ENCODE measurements around the gene DHX57. TPM values are rescaled to one million over a fixed set of nuclear protein-coding genes. Genes with fewer than 3 reads are reported as not detected.

Gene DHX57
- 21.3 and 27.0 TPM in 2 replicates for total RNA-seq

GRCh38 chr2:38875576-38876367, at the start of gene DHX57, which contains the start of gene MORN2:
TSS of gene DHX57 (minus strand) at chr2:38875934. CDS start at chr2:38868405, 7,529 bp downstream.
TSS of gene MORN2 (plus strand) at chr2:38875976.

GRCh38 chr2:38889575-38889974, 13.8 kb upstream of the DHX57 start, which contains the start of gene ARHGEF33:
TSS of gene ARHGEF33 (plus strand) at chr2:38889875. CDS start at chr2:38919448, 29,573 bp downstream.

DNA sequence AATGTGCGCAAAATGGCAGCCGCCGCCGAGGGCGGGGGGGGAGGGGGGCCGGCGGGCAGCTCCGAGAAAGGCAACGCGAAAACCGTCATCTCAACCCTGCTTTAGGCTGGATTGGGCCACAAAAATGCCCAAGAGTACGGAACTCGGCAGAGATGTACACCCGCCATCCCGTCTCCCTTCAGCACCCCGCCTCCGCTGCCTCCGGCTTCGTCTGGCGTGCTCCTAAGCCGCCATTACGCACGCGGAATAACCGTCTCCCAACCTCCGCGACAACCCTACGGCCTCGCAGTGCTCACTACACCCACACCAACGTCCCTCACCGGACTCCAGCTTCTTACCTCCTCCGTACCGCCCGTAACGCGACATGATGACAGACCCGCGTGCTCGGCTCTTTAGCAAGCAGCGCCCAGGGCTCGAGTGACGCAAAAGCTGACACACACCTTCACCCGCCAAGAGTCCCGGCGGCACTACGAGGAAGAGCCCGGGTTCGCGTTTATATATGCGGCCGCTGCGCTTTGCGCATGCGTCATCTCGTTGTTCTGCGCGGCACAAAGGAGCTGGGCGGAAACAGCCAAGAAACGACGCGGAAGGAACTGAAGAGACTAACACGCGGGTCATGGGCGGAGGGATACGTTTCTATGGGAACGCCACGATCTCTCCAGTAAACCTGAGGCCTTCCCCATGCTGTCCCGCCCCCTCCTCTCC, 124.7 kb downstream of the DHX57 start, which contains the start of gene SRSF7:
Gene SRSF7, minus strand, starts transcription at position 471 of the 705 bp plus-strand sequence. Its CDS starts 105 bp downstream, at position 366.

Small RNA genes within 50 kb of the gene (small RNA-seq; reads per million reads assigned to genes)
- not detected for gene RNU6-851P

Other genes with a start within 250 kb of the DHX57 start
- gene GALM, start 209.8 kb downstream of the DHX57 start, total RNA-seq = 10.9 and 21.7 TPM in 2 replicates
- gene SRSF7, start 124.6 kb downstream of the DHX57 start, total RNA-seq = 117 and 128 TPM in 2 replicates
- gene GEMIN6, start 97.7 kb downstream of the DHX57 start, total RNA-seq = 12.9 and 15.4 TPM in 2 replicates
- gene MORN2, start within 50 bp of the DHX57 start, total RNA-seq = 10.8 and 16.2 TPM in 2 replicates
- gene ARHGEF33, start 13.9 kb upstream of the DHX57 start, total RNA-seq = 0.20 and 0.37 TPM in 2 replicates
- gene SOS1, start 245.1 kb upstream of the DHX57 start, total RNA-seq = 13.5 and 18.0 TPM in 2 replicates